RWPE1 (cell line): ENCODE results near the gene MYO16.

Source experiments
- CTCF ChIA-PET: fragments of 350-600 bp; sonication (Branson Sonifier 250); formaldehyde crosslinking; extraction: SDS; loops from one replicate; lab custom pipeline; 2021; lab: Yijun Ruan, JAX
- POLR2A ChIA-PET: fragments of 400-600 bp; formaldehyde crosslinking; extraction: SDS; loops from one replicate; lab custom pipeline; 2020; ENCODE audit warnings: antibody characterized with exemption; ENCODE audit not compliant: low non-redundant PET; lab: Yijun Ruan, JAX
- DNase-seq: peaks from one replicate; pipeline ENCODE4 v3.0.0; 2012; ENCODE audit warnings: low spot score
- H3K27ac ChIP-seq: fragments of 450-650 bp; 2 replicates; pipeline ENCODE4 v1.5.1; 2017
- TF ChIP-seq, protein P1 (sequence below): fragments of 450-650 bp; conservative IDR thresholded peaks from 2 replicates; pipeline ENCODE4 v1.5.1; 2017; ENCODE audit warnings: low read depth, mild to moderate bottlenecking

Gene MYO16

DNA sequence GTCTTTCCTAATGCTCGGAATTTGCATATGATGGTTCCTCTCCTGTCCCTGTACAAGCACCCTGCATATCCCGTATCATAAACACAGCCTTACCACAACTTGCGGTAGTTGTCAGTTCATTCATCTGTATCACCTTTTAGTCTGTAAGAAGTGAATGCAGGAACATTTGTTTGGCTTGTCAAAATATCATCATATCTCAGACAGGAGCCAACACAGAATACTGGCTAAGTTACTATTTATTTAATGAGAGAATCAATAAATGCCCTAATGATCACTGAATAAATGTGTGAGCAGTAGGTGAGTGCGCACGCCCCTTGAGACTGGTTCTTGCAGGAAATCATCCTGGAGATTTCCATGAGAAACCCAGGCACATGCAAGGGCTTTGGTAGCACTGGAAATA is 182.8 kb downstream of the MYO16 start:
- H3K27ac ChIP-seq: no peak overlapping the region
- CTCF ChIA-PET: no interaction called here
- POLR2A ChIA-PET: no interaction called here
- DNase-seq: no peak
- TF ChIP-seq, protein P1, sequence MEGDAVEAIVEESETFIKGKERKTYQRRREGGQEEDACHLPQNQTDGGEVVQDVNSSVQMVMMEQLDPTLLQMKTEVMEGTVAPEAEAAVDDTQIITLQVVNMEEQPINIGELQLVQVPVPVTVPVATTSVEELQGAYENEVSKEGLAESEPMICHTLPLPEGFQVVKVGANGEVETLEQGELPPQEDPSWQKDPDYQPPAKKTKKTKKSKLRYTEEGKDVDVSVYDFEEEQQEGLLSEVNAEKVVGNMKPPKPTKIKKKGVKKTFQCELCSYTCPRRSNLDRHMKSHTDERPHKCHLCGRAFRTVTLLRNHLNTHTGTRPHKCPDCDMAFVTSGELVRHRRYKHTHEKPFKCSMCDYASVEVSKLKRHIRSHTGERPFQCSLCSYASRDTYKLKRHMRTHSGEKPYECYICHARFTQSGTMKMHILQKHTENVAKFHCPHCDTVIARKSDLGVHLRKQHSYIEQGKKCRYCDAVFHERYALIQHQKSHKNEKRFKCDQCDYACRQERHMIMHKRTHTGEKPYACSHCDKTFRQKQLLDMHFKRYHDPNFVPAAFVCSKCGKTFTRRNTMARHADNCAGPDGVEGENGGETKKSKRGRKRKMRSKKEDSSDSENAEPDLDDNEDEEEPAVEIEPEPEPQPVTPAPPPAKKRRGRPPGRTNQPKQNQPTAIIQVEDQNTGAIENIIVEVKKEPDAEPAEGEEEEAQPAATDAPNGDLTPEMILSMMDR: no peak

DNA sequence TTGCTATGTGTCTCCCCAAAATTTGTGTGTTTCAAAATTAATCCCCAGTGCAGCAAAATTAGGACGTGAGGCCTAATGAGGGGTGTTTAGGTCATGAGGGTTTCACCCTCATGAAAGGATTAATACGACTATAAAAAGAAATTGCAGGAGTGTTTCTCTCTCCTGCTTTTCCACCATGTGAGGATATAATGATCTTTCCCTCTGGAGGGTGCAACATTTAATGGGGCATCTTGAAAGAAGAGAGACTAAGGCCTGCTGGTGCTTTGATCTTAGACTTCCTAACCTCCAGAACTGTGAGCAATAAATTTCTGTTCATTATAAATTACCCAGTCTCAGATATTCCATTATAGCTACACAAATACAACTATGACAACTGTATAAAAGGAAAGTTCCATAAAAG is 183.2 kb downstream of the MYO16 start:
- TF ChIP-seq, protein P1: no peak
- POLR2A ChIA-PET: no interaction called here
- H3K27ac ChIP-seq: no peak overlapping the region
- DNase-seq: no peak
- CTCF ChIA-PET: no interaction called here

DNA sequence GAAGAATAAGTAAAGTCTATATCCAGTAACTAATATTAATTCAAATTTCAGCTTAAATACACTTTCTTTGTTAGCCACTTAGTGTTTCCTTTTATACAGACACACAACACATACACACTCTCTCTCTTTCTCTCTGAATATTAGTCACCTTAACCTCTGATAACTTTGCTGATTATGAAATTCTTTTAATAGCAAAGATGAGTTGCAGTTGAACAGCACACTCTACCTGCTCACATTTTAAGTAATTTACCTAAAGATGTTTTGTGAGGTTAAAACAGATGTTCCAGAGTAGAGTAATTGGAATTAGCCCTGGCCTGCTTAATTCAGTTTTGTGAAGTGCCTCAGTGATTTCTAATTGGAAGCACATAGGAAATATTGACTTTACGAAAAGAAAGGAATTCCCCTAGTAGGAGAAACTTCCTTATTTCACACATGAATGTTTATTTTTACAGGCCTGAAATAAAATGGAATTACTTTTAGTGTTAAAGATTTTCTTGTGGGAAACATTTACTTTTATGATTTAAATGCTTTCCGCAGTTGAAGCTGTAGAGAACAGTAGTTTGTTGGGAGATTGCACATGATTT is 184.3 kb downstream of the MYO16 start:
- no peak for DNase-seq
- CTCF ChIA-PET: no interaction called here

DNA sequence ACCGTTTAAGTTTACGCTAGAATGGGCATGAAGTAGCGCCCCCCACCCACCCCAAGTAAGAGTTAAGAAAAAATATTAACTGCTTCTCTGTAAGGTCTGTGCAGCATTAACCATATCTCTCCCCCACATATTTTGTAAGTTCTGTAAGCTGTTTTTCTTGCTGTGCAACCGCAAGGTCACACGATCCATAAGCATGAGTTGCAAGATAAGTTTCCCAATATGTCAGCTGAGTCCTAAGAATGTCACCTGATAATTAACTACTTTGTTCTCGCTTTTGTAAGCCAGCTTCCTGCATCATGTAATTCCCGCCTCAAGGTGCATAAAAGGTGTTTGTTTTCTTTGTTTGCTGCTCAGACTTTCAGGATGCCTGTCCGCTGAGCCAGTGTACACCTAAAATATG is 187.0 kb downstream of the MYO16 start:
- POLR2A ChIA-PET: no interaction called here
- TF ChIP-seq, protein P1: no peak
- no peak overlapping the region for H3K27ac ChIP-seq
- DNase-seq: no peak
- CTCF ChIA-PET: no interaction called here

More for the DNA sequence above, 184.3 kb downstream of the MYO16 start:
- no peak overlapping the region for H3K27ac ChIP-seq
- POLR2A ChIA-PET: no interaction called here
- TF ChIP-seq, protein P1: no peak

DNA sequence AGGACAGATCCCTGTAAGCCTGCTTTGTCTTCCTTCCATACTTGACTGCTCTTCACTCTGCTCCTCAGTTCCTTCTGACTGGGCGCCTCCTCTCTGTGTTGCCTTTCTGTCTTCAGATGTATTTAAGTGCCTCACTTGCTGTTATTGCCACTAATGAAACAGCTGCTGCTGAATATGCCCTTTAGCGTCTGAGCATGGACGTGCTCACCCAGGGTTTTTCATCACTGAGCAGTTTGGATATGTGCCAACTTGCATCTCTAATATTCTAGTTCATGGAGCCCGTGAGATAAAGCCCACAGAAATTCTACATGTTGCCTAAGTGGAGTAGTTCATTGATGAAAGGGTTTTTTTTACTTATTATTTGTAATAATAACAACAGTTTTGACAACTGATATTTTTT is 198.2 kb downstream of the MYO16 start:
- H3K27ac ChIP-seq: no peak overlapping the region
- CTCF ChIA-PET: no interaction called here
- TF ChIP-seq, protein P1: no peak
- POLR2A ChIA-PET: no interaction called here
- no peak for DNase-seq

DNA sequence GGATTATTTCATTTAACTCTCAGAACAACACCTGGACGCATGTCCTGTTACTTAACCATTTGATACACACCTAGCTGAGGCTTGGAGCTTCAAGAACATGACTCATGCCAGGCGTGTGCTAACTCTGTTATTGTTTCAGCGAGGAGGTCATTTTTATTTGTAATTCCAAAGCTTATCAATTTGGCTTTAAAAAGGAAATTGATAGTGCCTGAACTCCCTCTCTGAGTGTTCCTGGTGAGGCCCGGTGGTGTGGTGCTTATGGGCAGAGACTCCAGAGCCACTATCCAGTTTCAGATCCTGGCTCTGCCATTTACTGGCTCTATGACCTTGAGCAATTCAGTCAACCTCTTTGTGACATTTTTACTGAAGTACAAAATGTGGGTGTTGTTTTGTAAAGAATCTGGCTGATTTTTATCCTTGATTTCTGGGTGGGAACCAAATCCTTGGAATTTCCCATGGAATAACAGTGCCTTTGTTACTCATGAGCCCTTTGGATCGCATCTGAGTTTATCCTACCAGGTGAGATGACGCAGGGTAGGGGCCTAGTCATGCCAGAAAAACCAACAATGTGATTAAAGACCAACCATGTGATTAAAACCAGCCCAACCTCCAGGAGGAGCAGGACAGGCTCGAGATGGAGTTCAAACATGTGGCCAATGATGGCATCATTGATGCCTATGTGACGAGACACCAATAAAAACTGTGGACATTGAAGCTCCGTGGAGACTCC is 198.8 kb downstream of the MYO16 start:
- CTCF ChIA-PET: no interaction called here
- DNase-seq: peak; percentile 16
- POLR2A ChIA-PET: no interaction called here
- no peak overlapping the region for H3K27ac ChIP-seq
- TF ChIP-seq, protein P1: no peak
